GM19239 (cell line): ENCODE data around the gene ZNF853.
"Not testable (repeated sequence)": the region's sequence is repeated elsewhere in the genome, so short reads cannot be mapped to it uniquely, and the experiment has no call there.

Experiments
- DNase-seq: peaks from one replicate; pipeline ENCODE4 v3.0.0; 2011; ENCODE audit warnings: low spot score; ENCODE audit not compliant: insufficient read length
- FAIRE-seq: peaks from 2 replicates; lab custom pipeline; 2011; peaks lifted over from hg19 to GRCh38; lab: Jason Lieb, UNC

The ZNF853 gene

GRCh38 chr7:6650086-6650485 is 34.7 kb downstream of the ZNF853 start:
- FAIRE-seq (no peak), DNase-seq (no peak)

DNA sequence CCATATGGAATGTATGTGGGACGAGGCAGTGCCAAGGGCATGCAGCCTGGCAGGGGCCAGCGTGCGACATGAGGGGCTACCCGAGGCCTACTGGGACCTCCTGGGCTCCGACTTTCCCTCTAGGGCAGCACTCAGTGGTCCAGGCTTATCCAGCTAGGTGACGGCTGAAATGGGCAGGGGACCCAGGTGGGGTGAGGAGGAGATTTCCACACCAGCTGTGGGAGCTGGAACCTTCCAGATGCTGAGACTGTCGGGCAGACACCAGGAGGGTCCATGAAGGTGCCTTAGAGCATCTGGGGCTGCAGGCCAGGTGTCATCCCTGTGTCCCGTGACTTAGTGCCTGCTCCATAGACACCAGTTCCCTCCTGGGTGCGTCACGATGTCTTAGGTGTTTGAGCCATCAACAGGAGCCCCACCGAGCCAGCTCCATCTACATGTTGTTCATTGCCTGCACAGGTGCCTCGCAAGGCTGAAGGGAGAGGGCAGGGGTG is 35.2 kb downstream of the ZNF853 start:
- DNase-seq (no peak), FAIRE-seq (no peak)

GRCh38 chr7:6651851-6652445 is 36.5 kb downstream of the ZNF853 start:
- FAIRE-seq (no peak), DNase-seq (no peak)

DNA sequence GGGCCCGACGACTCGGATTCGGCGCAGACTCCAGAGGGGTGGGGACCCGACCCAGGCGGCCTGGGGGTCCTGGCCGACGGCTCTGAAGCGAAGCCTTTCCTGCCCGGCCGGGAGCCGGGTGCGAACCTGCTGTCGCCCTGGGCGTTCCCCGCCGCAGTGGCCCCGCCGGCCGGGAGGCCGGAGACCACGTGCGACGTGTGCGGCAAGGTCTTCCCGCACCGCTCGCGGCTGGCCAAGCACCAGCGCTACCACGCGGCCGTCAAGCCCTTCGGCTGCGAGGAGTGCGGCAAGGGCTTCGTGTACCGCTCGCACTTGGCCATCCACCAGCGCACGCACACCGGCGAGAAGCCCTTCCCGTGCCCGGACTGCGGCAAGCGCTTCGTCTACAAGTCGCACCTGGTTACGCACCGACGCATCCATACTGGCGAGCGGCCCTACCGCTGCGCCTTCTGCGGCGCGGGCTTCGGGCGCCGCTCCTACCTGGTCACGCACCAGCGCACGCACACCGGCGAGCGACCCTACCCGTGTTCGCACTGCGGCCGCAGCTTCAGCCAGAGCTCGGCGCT is 37.1 kb downstream of the ZNF853 start:
- DNase-seq (no peak), FAIRE-seq (no peak)

GRCh38 chr7:6653071-6654003 is 37.9 kb downstream of the ZNF853 start:
- DNase-seq, result no peak

GRCh38 chr7:6654113-6654841 is 38.9 kb downstream of the ZNF853 start:
- FAIRE-seq, result no peak
- DNase-seq, result no peak

More at GRCh38 chr7:6653071-6654003, 37.9 kb downstream of the ZNF853 start:
- no peak for FAIRE-seq

- FAIRE-seq (no peak), DNase-seq (no peak)
Measured at GRCh38 chr7:6654842-6655610, 39.6 kb downstream of the ZNF853 start.

- FAIRE-seq (no peak), DNase-seq (no peak)
Measured at GRCh38 chr7:6655636-6656385, 40.4 kb downstream of the ZNF853 start.

DNA sequence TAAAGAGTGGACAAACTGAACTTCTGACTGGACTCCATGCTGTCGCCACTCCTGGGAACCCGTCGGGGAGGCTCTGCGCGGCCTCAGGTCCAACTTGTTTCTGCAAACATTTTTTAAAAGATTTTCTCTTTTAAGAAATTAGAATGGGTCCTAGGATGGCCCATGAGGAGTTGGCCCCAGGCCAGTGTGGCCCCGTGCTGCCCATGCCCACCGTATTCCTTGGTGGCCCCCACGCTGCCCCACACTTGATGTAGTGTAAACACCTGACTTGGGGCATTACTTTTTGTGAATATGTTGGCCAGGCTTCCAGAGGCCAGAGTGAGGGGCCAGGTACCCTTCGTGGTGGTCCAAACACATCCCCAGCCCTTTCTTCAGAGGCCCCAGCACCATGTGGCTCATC is 41.0 kb downstream of the ZNF853 start:
- no peak for FAIRE-seq

GRCh38 chr7:6658618-6659345 is 43.4 kb downstream of the ZNF853 start:
- DNase-seq (no peak), FAIRE-seq (no peak)

More for the DNA sequence above, 41.0 kb downstream of the ZNF853 start:
- no peak for DNase-seq

GRCh38 chr7:6670851-6671250 is 55.4 kb downstream of the ZNF853 start:
- not testable (repeated sequence) for DNase-seq, FAIRE-seq
